Inflammatory macrophage (primary cell): ENCODE data around the gene TRIP10.
"Not testable (repeated sequence)": the region's sequence is repeated elsewhere in the genome, so short reads cannot be mapped to it uniquely, and the experiment has no call there.

Source experiments
- DNase-seq, 2 donors: peaks; one replicate each; pipeline ENCODE4 v3.0.0-alpha.2; 2020 to 2022
- total RNA-seq, 18 experiments: gene quantifications; one replicate each; lab custom pipeline; 2026; ENCODE audit warnings: mixed read lengths in 6 of 18, inconsistent platforms in 2 of 18; lab: John Stamatoyannopoulos, UW

Gene TRIP10
- 3.8 to 282 (median 15.3) reads per million in 18 experiments for total RNA-seq

DNA sequence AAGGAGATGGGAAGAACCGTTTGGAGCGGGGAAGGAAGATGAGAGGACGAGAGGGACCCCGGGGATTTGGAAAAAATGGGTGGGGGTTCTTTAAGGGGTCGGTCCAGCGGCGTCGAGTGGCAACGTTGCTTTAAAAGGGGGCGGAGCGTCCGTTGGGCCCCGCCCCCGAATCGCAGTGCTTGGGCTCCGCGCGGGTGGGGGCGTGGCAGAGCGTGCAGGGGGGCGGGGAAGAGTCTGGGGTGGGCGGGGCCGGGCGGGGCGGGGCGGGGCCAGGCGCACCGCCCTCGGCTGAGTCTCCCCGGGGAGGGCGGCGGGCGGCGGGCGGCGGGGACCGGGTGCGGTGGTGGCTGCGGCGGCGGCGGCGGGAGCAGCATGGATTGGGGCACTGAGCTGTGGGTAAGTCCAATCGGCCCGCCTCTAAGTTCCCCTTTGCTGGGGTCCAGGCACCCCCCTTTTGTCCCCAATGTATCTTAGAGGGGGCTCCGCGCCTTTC lies at the start of gene TRIP10:
Gene TRIP10 (plus strand): TSS at position 291 of the 493 bp plus-strand sequence. CDS start 82 bp downstream, at position 373.
- DNase-seq: peak; percentile 67 to 87

- no peak for DNase-seq
Observed at GRCh38 chr19:6690160-6690885, 49.2 kb upstream of the TRIP10 start.

DNA sequence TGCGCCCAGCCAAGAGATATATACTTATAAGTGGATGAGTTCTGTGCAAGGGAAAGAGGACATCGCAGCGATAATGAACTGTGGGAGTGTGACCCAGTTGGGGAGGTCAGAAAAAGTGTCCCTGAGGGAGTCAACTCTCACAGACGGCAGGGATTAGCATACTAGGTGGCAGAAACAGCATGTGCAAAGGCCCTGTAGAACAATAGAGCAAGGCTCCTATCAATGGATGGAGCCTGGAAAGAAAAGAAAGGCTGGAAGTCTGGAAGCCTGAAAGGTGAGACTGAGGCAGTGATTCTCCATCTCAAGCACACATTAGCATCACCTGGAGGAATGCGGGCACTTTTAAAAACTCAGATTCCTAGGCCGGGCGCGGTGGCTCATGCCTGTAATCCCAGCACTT lies 48.1 kb upstream of the TRIP10 start:
- no peak for DNase-seq

GRCh38 chr19:6692027-6692426 lies 47.5 kb upstream of the TRIP10 start:
- no peak for DNase-seq

- no peak for DNase-seq
Observed at GRCh38 chr19:6693056-6693471, 46.4 kb upstream of the TRIP10 start.

- DNase-seq: no peak
Observed at GRCh38 chr19:6693681-6694080, 45.8 kb upstream of the TRIP10 start.

- DNase-seq: no peak
Observed at GRCh38 chr19:6694147-6694815, 45.2 kb upstream of the TRIP10 start.

DNA sequence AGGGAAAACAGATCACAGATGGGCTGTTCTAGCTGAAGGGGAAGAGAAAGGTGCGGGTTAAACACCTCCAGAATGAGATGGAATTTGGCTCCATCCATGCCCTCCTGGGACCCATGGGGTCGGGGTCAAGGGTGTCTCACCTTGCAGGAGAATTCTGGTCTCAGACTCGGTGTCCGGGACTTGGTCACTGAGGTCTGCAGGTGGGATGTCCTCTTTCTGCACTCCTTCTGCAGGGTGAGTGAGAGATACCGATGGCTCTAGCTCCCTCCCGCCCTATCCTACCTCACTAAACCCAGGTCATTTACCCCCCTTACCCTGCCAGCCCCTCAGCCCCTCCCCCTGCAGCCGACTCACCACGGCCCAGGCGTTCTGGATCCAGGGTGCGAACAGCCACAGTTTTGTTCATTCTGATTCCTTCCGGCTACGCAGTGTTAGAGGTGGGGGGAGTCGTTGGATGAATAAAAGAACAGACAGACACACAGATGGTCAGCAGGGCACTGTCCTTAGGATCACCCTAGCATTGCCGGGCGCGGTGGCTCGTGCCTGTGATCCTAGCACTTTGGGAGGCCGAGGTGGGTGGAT lies 43.1 kb upstream of the TRIP10 start:
- no peak for DNase-seq

GRCh38 chr19:6697291-6697690 lies 42.2 kb upstream of the TRIP10 start:
- DNase-seq: no peak

DNA sequence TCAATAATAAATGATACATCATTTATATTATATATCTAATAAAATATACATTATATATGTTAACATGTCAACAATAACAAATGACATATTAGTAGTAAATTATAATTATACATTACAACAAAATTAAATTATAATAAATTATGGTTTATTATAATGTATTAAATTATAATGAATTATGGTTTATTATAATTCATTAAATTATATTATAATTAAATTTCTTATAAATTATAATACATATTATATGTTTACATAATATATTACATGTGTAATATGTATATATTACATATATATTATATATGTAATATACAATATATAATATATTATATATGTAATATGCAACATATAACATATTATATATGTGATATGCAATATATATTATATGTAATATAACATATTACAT lies 39.5 kb upstream of the TRIP10 start:
- no peak for DNase-seq

DNA sequence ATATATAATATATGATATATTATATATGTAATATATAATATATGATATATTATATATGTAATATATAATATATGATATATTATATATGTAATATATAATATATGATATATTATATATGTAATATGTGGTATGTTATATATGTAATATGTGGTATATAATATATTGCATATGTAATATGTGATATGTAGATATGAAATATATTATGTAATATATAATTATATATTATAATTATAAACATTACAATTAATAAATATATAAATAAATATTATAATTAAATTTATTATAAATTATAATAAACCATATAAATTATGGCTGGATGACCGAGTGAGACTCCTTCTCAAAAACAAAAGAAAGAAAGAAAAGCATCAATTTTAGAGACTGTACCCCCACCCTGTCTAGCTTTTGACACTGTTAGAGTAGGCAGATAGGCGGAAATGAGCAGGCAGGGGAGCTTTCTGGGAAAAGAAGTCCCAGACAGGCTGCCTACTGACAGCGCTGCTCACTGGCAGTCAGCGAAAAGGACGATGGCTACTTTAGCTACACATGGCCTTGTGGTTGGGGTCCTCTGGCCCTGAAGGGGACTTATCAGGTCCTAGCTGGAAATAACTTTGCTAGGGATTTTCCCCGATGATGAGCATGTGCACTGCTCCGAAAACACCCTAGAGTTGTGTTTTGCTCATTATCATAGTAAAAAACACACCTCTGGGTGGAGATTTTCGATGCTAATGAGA lies 38.7 kb upstream of the TRIP10 start:
- no peak for DNase-seq

DNA sequence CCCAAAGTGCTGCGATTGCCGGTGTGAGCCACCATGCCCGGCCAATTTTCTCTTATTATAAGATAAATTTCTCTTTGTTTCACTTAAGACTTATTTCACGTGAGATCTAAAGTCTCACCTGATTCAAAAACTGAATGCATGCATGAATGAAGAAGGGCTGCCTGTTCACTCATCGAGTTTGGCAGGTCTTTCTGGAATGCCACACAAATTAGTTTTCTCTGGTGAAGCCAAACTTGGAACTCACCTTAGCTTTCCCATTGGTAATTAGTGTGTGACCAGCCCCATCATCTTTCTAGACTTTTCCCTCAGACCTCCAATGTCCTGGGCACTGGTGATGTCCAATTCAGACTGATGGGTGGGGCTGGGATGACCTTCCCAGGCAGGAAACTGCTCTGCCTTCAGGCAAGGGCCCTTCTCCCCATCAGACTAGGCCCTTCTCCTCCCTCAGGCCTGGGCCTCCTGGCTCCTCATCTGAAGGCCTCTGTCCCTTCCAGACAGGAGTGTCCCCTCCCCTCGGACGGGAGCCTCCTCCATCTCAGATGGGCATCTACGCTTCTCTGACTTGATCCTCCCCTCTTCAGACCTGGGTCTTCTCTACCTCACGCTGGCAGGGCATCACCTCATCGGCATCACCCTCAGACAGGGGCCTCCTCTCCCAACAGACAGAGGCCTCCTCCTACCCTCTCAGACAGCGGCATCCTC lies 33.4 kb upstream of the TRIP10 start:
- DNase-seq: no peak

DNA sequence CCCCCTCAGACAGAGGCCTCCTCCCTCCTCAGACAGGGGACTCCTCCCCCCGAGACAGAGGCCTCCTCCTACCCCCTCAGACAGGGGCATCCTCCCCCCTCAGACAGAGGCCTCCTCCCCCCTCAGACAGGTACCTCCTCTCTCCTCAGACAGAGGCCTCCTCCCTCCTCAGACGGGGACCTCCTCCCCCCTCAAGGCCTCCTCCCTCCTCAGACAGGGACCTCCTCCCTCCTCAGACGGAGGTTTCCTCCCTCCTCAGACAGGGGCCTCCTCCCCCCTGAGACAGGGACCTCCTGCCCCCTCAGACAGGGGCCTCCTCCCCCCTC lies 32.9 kb upstream of the TRIP10 start:
- DNase-seq: no peak

- DNase-seq: no peak
Observed at GRCh38 chr19:6707011-6707657, 32.3 kb upstream of the TRIP10 start.

DNA sequence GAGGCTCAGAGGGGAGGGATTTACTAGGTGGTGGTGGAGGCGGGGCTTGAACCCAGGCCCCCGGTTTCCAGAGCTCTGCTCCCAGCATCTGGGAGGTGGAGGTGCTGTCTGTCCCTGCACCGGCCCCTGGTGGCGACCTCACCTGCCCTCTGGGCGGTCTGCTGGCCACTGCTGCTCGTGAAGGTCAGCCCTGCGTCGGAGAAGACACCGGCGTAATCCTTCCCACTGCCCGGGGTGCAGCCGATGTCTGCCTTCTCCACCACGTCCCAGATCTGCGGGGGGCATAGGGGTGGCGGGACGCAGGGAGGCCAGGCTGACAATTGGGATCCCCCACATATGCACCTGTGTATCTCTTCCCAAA lies 31.8 kb upstream of the TRIP10 start:
- DNase-seq: no peak

GRCh38 chr19:6708346-6708745 lies 31.1 kb upstream of the TRIP10 start:
- DNase-seq: no peak

DNA sequence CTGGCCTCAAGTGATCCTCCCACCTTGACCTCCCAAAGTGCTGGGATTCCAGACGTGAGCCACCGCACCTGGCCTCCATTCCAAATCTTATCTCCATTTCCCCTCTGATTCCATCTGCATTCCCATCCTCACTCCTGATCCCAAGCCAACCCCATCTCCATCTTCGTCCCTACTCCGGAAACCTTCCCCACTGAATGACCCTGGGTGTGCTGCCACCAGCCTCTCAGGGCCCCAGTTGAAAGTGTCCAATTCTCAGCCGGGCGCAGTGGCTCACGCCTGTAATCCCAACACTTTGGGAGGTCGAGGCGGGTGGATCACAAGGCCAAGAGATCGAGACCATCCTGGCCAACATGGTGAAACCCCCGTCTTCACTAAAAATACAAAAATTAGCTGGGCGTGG lies 30.6 kb upstream of the TRIP10 start:
- DNase-seq: not testable (repeated sequence)

DNA sequence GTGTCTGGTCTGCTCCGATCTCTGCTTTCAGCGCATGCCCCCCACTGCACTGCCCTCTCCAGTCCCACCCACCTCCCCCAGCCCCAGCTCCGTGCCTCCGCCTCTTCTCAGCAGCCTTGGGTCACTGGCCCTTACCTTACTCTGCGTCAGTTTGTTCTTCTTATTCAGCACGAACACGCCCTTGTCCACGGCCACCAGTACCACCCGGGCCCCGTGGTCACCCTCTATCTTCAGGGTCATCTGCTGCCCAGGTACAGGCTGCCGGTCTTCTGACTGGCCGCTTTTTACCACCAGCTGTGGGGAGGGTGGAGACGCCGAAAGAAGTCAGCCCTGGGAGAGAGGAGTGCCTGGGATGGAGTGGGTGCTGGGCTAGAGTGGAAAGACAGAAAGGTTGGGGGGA lies 29.9 kb upstream of the TRIP10 start:
- no peak for DNase-seq

DNA sequence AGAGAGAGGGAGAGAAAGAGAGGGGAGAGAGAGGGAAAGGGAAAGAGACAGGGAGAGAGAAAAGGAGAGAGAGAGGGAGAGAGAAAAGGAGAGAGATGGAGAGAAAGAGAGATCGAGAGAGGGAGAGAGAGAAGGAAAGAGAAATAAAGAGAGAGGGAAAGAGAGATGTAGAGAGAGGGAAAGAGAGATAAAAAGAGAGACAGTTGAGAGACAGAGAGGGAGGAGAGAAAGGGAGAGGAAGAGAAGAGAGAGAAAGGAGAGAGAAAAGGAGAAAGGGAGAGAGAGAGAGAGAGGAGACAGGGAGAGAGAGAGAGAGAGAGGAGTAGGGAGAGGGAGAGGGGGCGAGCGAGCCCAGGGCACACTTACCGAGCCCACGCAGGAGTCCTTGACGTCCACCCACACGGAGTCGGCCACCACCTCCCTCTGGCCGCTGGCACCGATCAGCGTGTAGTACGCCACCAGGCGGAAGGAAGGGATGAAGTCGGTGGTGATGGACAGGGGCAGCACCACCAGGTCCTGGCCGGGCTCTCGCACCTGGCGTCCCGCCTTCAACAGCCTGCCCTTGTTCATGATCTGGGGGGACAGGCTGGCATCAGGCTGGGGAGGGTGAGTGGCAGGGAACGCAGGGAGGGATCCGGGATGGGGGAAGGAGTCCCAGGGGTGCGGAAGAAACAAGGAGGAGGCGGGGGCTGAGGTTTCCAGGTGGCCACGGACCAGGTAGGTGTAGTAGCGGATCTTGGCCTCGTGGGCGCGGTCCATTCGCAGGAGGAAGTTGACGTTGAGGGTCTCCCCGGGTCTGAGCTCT lies 29.0 kb upstream of the TRIP10 start:
- DNase-seq: peak in 1 of 2 donors; percentile 62

DNA sequence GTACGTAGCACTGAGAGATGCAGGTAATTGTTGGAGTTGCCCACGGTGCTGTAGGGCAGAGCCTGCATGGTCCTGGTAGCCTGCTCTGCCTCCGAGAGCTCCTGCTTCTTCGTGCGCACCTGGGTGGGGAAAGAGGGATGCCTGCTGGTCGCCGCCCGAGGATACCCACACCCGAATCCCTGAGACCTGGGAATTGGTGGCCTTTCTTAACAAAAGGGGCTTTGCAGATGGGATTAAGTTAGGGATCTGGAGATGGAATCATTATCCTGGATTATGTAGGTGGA lies 28.5 kb upstream of the TRIP10 start:
- DNase-seq: no peak

DNA sequence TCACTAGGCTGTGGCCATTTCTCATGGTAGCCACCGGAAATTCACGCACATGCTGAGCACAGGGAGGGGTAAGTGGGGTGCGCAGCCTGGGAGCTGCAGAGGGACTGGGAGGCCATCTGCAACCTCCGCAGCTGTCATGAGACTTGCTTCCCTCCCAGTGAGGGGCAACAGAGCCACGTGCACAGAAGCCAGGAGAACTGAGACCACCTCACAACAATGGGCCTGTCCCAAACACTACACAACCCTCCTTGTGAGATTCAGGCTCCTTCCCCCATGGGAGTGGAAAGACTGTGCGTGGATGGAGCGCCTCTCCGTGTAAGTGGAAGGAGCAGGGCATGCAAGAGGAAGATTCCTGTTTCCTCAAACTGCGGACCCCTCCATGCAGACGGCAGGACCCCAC lies 27.9 kb upstream of the TRIP10 start:
- DNase-seq: no peak
